ENCODE measurements around the gene EGFL7.

EGFL7 gene

GRCh38 chr9:136627703-136628102, 35.0 kb upstream of the EGFL7 start:
- H3K27me3 ChIP-seq (ENCODE audit: insufficient read depth, low read length, poor library complexity): no peaks in the 10 kb centered on the region
- H4K8ac ChIP-seq (ENCODE audit: low read depth, low read length): no peak overlapping the region
- H3K4me1 ChIP-seq (ENCODE audit: control insufficient read depth, low read depth, low read length): no peaks in the 10 kb centered on the region
- no peak overlapping the region for H2BK15ac ChIP-seq (replicated peaks; ENCODE audit: low read depth)
- H3K18ac ChIP-seq (ENCODE audit: low read length): no peak overlapping the region
- no peaks in the 10 kb centered on the region for H3K36me3 ChIP-seq (ENCODE audit: control insufficient read depth, insufficient read depth, low read length)
- H4K5ac ChIP-seq (ENCODE audit: low read length): no peak overlapping the region
- no peak overlapping the region for H2BK120ac ChIP-seq (ENCODE audit: low read depth, low read length)
- H3K56ac ChIP-seq (ENCODE audit: low read length): no peak overlapping the region
- H2BK5ac ChIP-seq (ENCODE audit: low read length): no peak overlapping the region
- no peak overlapping the region for H2AK5ac ChIP-seq (ENCODE audit: low read length)
- no peak overlapping the region for H3K27ac ChIP-seq (ENCODE audit: low read depth, low read length)
- no peak overlapping the region for H3K4ac ChIP-seq (ENCODE audit: low read depth, low read length)
- no peaks in the 10 kb centered on the region for H3K79me1 ChIP-seq (ENCODE audit: low read length)
- H3K23ac ChIP-seq (ENCODE audit: low read length): no peak overlapping the region
- H3K4me3 ChIP-seq (ENCODE audit: low read length): no peak overlapping the region
- no peak overlapping the region for H3K9ac ChIP-seq (ENCODE audit: low read length)
- WGBS (ENCODE audit: extremely low coverage, insufficient coverage, low lambda C conversion rate): no CpG with 5 or more reads among the region's 17 CpGs
- no peak for DNase-seq
- no peaks in the 10 kb centered on the region for H3K79me2 ChIP-seq (ENCODE audit: control insufficient read depth, insufficient read depth, low read length)
- H3K4me2 ChIP-seq (ENCODE audit: low read length): no peak overlapping the region

GRCh38 chr9:136628268-136628667, 34.4 kb upstream of the EGFL7 start:
- Histone ChIP-seq H4K5ac (ENCODE audit: low read length) (no peak overlapping the region), H3K36me3 (ENCODE audit: control insufficient read depth, insufficient read depth, low read length) (no peaks in the 10 kb centered on the region), H3K4me3 (ENCODE audit: low read length) (no peak overlapping the region), H3K27me3 (ENCODE audit: insufficient read depth, low read length, poor library complexity) (no peaks in the 10 kb centered on the region), H2BK120ac (ENCODE audit: low read depth, low read length) (no peak overlapping the region), H4K8ac (ENCODE audit: low read depth, low read length) (no peak overlapping the region), H3K79me2 (ENCODE audit: control insufficient read depth, insufficient read depth, low read length) (no peaks in the 10 kb centered on the region), H3K4ac (ENCODE audit: low read depth, low read length) (no peak overlapping the region), H3K79me1 (ENCODE audit: low read length) (no peaks in the 10 kb centered on the region), H3K27ac (ENCODE audit: low read depth, low read length) (no peak overlapping the region), H3K4me2 (ENCODE audit: low read length) (no peak overlapping the region), H3K56ac (ENCODE audit: low read length) (no peak overlapping the region), H2AK5ac (ENCODE audit: low read length) (no peak overlapping the region), H3K23ac (ENCODE audit: low read length) (no peak overlapping the region), H3K18ac (ENCODE audit: low read length) (no peak overlapping the region), H3K4me1 (ENCODE audit: control insufficient read depth, low read depth, low read length) (no peaks in the 10 kb centered on the region), H2BK15ac (replicated peaks; ENCODE audit: low read depth) (no peak overlapping the region), H3K9ac (ENCODE audit: low read length) (no peak overlapping the region), H2BK5ac (ENCODE audit: low read length) (no peak overlapping the region)
- no peak for DNase-seq
- WGBS (ENCODE audit: extremely low coverage, insufficient coverage, low lambda C conversion rate): no CpG with 5 or more reads among the region's 26 CpGs

- Histone ChIP-seq H2BK15ac (replicated peaks; ENCODE audit: low read depth) (no peak overlapping the region), H3K4me3 (ENCODE audit: low read length) (no peak overlapping the region), H3K56ac (ENCODE audit: low read length) (no peak overlapping the region), H3K18ac (ENCODE audit: low read length) (no peak overlapping the region), H3K27ac (ENCODE audit: low read depth, low read length) (no peak overlapping the region), H2AK5ac (ENCODE audit: low read length) (no peak overlapping the region), H3K27me3 (ENCODE audit: insufficient read depth, low read length, poor library complexity) (no peaks in the 10 kb centered on the region), H3K4ac (ENCODE audit: low read depth, low read length) (no peak overlapping the region), H3K79me1 (ENCODE audit: low read length) (no peaks in the 10 kb centered on the region), H3K4me1 (ENCODE audit: control insufficient read depth, low read depth, low read length) (no peaks in the 10 kb centered on the region), H4K8ac (ENCODE audit: low read depth, low read length) (no peak overlapping the region), H2BK5ac (ENCODE audit: low read length) (no peak overlapping the region), H3K23ac (ENCODE audit: low read length) (no peak overlapping the region), H3K4me2 (ENCODE audit: low read length) (no peak overlapping the region), H2BK120ac (ENCODE audit: low read depth, low read length) (no peak overlapping the region), H4K5ac (ENCODE audit: low read length) (no peak overlapping the region), H3K9ac (ENCODE audit: low read length) (no peak overlapping the region), H3K36me3 (ENCODE audit: control insufficient read depth, insufficient read depth, low read length) (no peaks in the 10 kb centered on the region), H3K79me2 (ENCODE audit: control insufficient read depth, insufficient read depth, low read length) (no peaks in the 10 kb centered on the region)
- DNase-seq: no peak
- no CpG with 5 or more reads among the region's 22 CpGs for WGBS (ENCODE audit: extremely low coverage, insufficient coverage, low lambda C conversion rate)
These were observed 33.5 kb upstream of the EGFL7 start for GRCh38 chr9:136629001-136629878.

GRCh38 chr9:136629879-136630661, 32.6 kb upstream of the EGFL7 start:
- Histone ChIP-seq H3K23ac (ENCODE audit: low read length) (no peak overlapping the region), H3K4ac (ENCODE audit: low read depth, low read length) (no peak overlapping the region), H3K4me3 (ENCODE audit: low read length) (no peak overlapping the region), H3K79me1 (ENCODE audit: low read length) (no peaks in the 10 kb centered on the region), H4K8ac (ENCODE audit: low read depth, low read length) (no peak overlapping the region), H3K36me3 (ENCODE audit: control insufficient read depth, insufficient read depth, low read length) (no peaks in the 10 kb centered on the region), H3K9ac (ENCODE audit: low read length) (no peak overlapping the region), H3K18ac (ENCODE audit: low read length) (no peak overlapping the region), H3K27me3 (ENCODE audit: insufficient read depth, low read length, poor library complexity) (no peaks in the 10 kb centered on the region), H3K56ac (ENCODE audit: low read length) (no peak overlapping the region), H3K4me2 (ENCODE audit: low read length) (no peak overlapping the region), H2BK120ac (ENCODE audit: low read depth, low read length) (no peak overlapping the region), H3K27ac (ENCODE audit: low read depth, low read length) (no peak overlapping the region), H3K4me1 (ENCODE audit: control insufficient read depth, low read depth, low read length) (no peaks in the 10 kb centered on the region), H2BK15ac (replicated peaks; ENCODE audit: low read depth) (no peak overlapping the region), H3K79me2 (ENCODE audit: control insufficient read depth, insufficient read depth, low read length) (no peaks in the 10 kb centered on the region), H2AK5ac (ENCODE audit: low read length) (no peak overlapping the region), H4K5ac (ENCODE audit: low read length) (no peak overlapping the region), H2BK5ac (ENCODE audit: low read length) (no peak overlapping the region)
- no CpG with 5 or more reads among the region's 19 CpGs for whole genome bisulfite sequencing (ENCODE audit: extremely low coverage, insufficient coverage, low lambda C conversion rate)
- peak; percentile 80 for DNase-seq

- Histone ChIP-seq H4K8ac (ENCODE audit: low read depth, low read length) (no peak overlapping the region), H3K56ac (ENCODE audit: low read length) (no peak overlapping the region), H3K79me2 (ENCODE audit: control insufficient read depth, insufficient read depth, low read length) (no peaks in the 10 kb centered on the region), H4K5ac (ENCODE audit: low read length) (no peak overlapping the region), H3K36me3 (ENCODE audit: control insufficient read depth, insufficient read depth, low read length) (no peaks in the 10 kb centered on the region), H3K27me3 (ENCODE audit: insufficient read depth, low read length, poor library complexity) (no peaks in the 10 kb centered on the region), H3K4me2 (ENCODE audit: low read length) (no peak overlapping the region), H3K27ac (ENCODE audit: low read depth, low read length) (no peak overlapping the region), H2BK120ac (ENCODE audit: low read depth, low read length) (no peak overlapping the region), H3K4me1 (ENCODE audit: control insufficient read depth, low read depth, low read length) (no peaks in the 10 kb centered on the region), H3K4me3 (ENCODE audit: low read length) (no peak overlapping the region), H3K23ac (ENCODE audit: low read length) (no peak overlapping the region), H2BK15ac (replicated peaks; ENCODE audit: low read depth) (no peak overlapping the region), H3K9ac (ENCODE audit: low read length) (no peak overlapping the region), H3K4ac (ENCODE audit: low read depth, low read length) (no peak overlapping the region), H2BK5ac (ENCODE audit: low read length) (no peak overlapping the region), H3K18ac (ENCODE audit: low read length) (no peak overlapping the region), H2AK5ac (ENCODE audit: low read length) (no peak overlapping the region), H3K79me1 (ENCODE audit: low read length) (no peaks in the 10 kb centered on the region)
- DNase-seq: no peak
- no CpG with 5 or more reads among the region's 12 CpGs for WGBS (ENCODE audit: extremely low coverage, insufficient coverage, low lambda C conversion rate)
These were observed 32.1 kb upstream of the EGFL7 start for GRCh38 chr9:136630662-136630992.

Data from mesendoderm (in vitro differentiated cells).